ENCODE results near the gene WDR75.

WDR75 gene

GRCh38 chr2:189500456-189501160 lies 59.3 kb downstream of the WDR75 start:
- DNase-seq (ENCODE audit: low read depth): no peak

DNA sequence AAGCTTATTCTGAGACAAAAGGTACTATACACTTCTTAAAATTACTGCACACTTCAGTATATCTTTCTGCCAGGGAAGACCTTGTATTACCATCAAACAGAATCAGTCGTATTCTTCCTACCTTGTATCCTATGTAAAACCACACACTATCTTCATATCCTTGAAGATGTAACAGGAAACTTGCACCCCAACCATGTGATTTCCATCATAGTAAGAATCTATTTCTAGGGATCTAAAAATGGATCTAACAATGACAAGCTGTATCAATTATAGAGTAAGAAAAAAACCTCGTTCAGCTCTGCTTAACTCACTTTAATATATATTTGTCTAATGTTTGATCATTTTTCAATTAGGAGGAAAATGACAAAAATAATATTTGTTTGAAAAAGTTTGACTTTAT lies 60.2 kb downstream of the WDR75 start:
- no peak for DNase-seq (ENCODE audit: low read depth)

- DNase-seq (ENCODE audit: low read depth): no peak
Measured at GRCh38 chr2:189502714-189503113, 61.4 kb downstream of the WDR75 start.

DNA sequence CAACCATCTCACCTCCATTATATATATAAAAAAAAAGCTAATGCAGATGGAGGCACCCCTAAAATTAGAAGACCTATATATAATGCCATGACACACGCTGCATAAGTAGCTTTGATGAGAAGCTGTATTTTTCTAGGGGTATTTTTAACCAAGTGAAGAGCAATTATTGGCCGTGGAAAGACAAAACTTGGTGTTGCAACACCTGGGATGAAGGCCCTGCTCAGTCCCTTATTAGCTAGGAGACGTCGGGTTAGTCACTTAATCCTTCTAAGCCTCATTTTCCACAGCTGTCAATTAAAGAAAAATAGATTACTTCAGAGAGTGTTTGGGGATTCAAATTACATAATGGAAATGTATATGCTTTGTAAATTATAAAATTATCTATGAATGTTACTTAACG lies 63.0 kb downstream of the WDR75 start:
- no peak for DNase-seq (ENCODE audit: low read depth)

- DNase-seq (ENCODE audit: low read depth): no peak
Measured at GRCh38 chr2:189505492-189505891, 64.2 kb downstream of the WDR75 start.

DNA sequence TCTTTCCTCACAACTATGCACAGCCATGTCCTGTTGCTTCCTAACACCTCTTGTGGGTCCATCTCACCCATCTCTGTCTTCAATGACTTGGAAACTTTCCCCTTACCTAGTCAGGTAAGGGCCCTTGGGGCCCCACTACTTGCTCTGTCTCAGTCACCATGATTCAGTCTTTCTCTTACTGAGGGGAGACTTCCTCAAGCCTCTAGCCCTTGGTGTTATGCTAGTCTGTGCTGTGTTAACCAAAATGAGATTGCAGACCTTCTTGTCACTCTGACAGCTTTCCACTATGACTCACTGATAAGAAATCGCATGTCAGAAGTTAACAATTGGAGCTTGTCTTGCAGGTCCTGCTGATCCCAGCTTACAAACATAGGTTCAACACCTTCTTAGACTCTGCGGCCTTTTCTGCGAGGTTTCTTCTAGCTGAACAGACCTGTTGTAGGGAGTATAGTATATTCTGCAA lies 65.3 kb downstream of the WDR75 start:
- DNase-seq (ENCODE audit: low read depth): no peak

DNA sequence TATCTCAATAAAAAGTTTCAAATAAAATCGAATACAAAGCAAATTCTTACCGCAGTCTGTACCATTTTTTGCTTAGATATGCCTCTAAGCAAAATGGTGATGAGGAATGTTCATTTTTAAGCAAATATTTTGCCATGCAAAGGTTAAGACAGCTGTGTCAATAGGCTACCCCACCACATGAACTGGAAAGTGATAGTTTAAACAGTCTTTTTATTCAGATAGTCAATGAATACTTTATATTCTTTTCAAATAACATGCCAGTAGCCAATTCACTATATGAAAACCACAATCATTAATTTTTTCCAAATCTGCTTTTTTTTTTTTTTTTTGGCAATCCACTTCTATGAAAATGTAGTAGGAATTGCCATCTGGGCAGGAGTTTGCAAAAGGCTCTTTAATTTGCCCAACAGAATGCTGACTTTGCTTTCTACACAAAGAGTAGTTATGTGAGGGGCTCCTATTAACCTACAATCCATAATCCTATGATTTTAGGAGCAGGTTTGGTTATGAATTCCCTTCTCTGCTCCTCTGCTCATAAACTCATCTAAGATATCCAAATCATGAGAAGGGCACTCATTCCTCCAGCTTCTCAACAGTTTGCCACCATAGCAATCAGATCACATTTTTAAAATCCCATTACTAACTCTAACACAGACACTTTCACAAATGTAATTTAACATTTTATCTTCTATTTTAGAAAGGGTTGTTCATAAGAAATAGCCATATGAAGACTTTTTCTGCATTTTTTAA lies 70.1 kb downstream of the WDR75 start:
- no peak for DNase-seq (ENCODE audit: low read depth)

DNA sequence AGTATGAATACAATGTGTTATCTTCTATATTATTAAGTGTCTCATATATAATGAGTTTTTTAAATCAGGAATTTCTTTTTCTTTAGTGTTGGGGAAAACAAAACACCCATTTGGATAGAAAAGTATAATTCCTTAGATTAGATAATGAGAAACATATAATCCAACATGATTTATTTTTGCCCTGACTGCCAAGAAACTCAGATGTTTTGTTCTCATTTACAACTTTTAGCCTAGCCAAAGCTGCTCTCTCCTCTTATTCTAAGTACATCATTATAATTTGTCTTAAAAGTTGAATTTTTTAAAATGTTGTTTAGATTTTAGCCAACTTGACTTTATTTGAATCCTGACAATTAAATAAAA lies 70.7 kb downstream of the WDR75 start:
- no peak for DNase-seq (ENCODE audit: low read depth)

GRCh38 chr2:189512879-189513278 lies 71.6 kb downstream of the WDR75 start:
- no peak for DNase-seq (ENCODE audit: low read depth)

- DNase-seq (ENCODE audit: low read depth): no peak
Measured at GRCh38 chr2:189514104-189514503, 72.8 kb downstream of the WDR75 start.

GRCh38 chr2:189515264-189515663 lies 74.0 kb downstream of the WDR75 start:
- DNase-seq (ENCODE audit: low read depth): no peak

GRCh38 chr2:189516546-189516945 lies 75.3 kb downstream of the WDR75 start:
- no peak for DNase-seq (ENCODE audit: low read depth)

DNA sequence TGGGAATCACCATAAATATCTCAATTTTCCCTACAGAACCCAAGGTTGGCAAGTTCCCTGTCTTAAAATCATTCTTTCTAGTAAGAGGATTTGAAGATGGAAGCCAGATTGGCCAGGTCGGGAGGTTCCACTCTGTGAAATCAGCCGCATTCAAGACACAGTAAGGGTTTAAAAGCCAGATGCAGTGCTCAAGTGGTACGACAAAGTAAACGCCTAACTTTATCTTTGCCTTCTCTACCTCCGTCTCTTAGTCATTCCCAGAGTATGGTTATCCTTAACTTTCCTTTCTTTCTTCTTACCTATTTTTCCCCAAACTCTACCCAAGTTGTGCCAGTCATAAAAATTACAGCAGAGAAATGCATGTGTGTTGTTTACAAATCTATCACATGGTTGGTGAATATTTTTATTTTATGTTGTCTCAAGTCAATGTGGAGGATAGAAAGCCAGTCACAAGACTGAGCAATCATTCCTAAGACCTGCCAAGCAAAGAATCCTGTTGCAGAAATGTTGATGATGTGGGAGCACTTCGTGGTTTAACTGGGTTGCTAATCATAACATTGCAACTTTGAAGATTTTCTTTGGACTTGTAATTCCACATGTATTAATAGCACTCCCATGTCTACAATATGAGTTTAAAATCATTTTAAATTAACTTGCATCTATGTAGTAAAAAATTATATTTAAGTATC lies 76.7 kb downstream of the WDR75 start:
- no peak for DNase-seq (ENCODE audit: low read depth)

- no peak for DNase-seq (ENCODE audit: low read depth)
Measured at GRCh38 chr2:189519631-189520387, 78.5 kb downstream of the WDR75 start.

- DNase-seq (ENCODE audit: low read depth): no peak
Measured at GRCh38 chr2:189521699-189522434, 80.6 kb downstream of the WDR75 start.

DNA sequence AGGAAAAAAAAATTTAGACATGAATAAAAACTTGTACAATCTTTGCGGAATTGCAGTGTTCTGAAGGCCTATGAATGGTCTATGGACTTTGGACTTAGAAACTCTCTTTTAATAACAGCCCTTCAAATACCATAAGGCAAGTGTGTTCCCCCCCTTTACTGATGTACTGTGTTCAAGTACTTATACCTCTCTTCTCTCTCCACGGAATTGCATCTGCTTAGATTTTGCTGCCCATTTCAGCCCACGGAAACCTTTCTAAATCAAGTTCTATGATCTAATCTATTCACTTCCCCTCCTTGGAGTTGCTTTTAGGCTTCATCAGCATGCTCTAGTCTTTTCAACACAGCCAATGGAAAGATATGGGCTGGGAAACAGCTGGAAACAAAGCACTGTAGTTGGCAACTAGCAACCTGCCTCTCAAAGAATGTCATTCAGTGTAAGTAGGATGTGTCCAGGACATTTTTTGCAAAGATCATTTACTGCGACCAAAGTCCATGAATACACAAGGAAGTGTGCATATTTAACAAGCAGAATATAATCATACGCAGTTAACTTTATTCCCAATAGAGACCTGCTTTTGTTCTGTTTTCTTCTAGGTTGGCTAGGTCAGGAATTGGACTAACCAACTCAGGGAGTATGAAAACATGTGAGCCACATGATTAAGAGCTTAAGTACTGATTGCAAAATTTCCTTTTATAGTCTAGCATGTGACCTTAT lies 81.3 kb downstream of the WDR75 start:
- DNase-seq (ENCODE audit: low read depth): no peak

- DNase-seq (ENCODE audit: low read depth): no peak
Measured at GRCh38 chr2:189524746-189525145, 83.5 kb downstream of the WDR75 start.
